Posterior vena cava (tissue), 2 donors: Measurements from ENCODE around the gene RFNG. TPM values are rescaled to one million over a fixed set of nuclear protein-coding genes. Genes with fewer than 3 reads are reported as not detected.

Experiments
- DNase-seq: peaks from one replicate; pipeline ENCODE4 v3.0.0-alpha.2; 2020; ENCODE audit warnings: low spot score
- intact Hi-C, 2 donors: fragments of 100-400 bp; cut with DNase I; formaldehyde crosslinking; loops; one replicate each; pipeline versions ENCODE4 v1.14.1 to v1.14.2; 2022 to 2023
- total RNA-seq, 2 donors: library from RNA; stranded (reverse); fragmentation: NEBNext Ultra II Directional; extraction: Animal tissue kit (Norgen Biotek cat#: 25700); gene quantifications; one replicate each; pipeline ENCODE4 v1.2.1, GENCODE V29; 2021
- donor health status: DM: yes; HTN: yes; CAD: no.
- donor health status: DM: yes; HTN: yes; CAD: no.

The RFNG gene
- total RNA-seq, 2 donors from 2014 or later = 23.7 to 26.4 TPM

GRCh38 chr17:82090549-82091263 lies 39.1 kb upstream of the RFNG start:
- intact Hi-C loops = no loop called here
- DNase-seq = no peak

- intact Hi-C loops = no loop called here
- DNase-seq = no peak
Observed at GRCh38 chr17:82089723-82090548, 38.3 kb upstream of the RFNG start.

GRCh38 chr17:82088838-82089722 lies 37.5 kb upstream of the RFNG start:
- intact Hi-C loops = no loop called here
- no peak for DNase-seq

GRCh38 chr17:82087961-82088837 lies 36.6 kb upstream of the RFNG start:
- intact Hi-C loops = loop anchor here in 1 of 2 donors (2.0 kb wide), 1 partner anchor 41 kb away; no protein-coding TSS in a partner anchor
- no peak for DNase-seq

GRCh38 chr17:82086941-82087906 lies 35.6 kb upstream of the RFNG start:
- DNase-seq = no peak
- intact Hi-C loops = loop anchor here in 1 of 2 donors (2.0 kb wide), 1 partner anchor 42 kb away; no protein-coding TSS in a partner anchor

- no peak for DNase-seq
- intact Hi-C loops = loop anchor here in 1 of 2 donors (2.0 kb wide), 1 partner anchor 43 kb away; no protein-coding TSS in a partner anchor
Observed at GRCh38 chr17:82085931-82086764, 34.5 kb upstream of the RFNG start.

GRCh38 chr17:82085031-82085861 lies 33.6 kb upstream of the RFNG start:
- DNase-seq = no peak
- intact Hi-C loops = no loop called here

GRCh38 chr17:82084373-82085030 lies 32.9 kb upstream of the RFNG start:
- intact Hi-C loops = no loop called here

GRCh38 chr17:82083533-82084359 lies 32.1 kb upstream of the RFNG start:
- no peak for DNase-seq
- intact Hi-C loops = no loop called here

More at GRCh38 chr17:82084373-82085030, 32.9 kb upstream of the RFNG start:
- no peak for DNase-seq

- no peak for DNase-seq
- intact Hi-C loops = no loop called here
Observed at GRCh38 chr17:82083009-82083408, 31.4 kb upstream of the RFNG start.

GRCh38 chr17:82082456-82082855 lies 30.8 kb upstream of the RFNG start:
- intact Hi-C loops = no loop called here
- DNase-seq = no peak

- intact Hi-C loops = no loop called here
- DNase-seq = no peak
Observed at GRCh38 chr17:82081966-82082365, 30.4 kb upstream of the RFNG start.

GRCh38 chr17:82081546-82081945 lies 29.9 kb upstream of the RFNG start:
- no peak for DNase-seq
- intact Hi-C loops = no loop called here

GRCh38 chr17:82080789-82081464 lies 29.3 kb upstream of the RFNG start:
- intact Hi-C loops = no loop called here

More at GRCh38 chr17:82080789-82081464, 29.3 kb upstream of the RFNG start:
- no peak for DNase-seq
